HUES6 (cell line): ENCODE measurements around the gene MBP.

Experiments used
- H3K27ac ChIP-seq: 2 replicates; pipeline ENCODE4 v1.7.0; 2013; ENCODE audit warnings: low read depth, mild to moderate bottlenecking, low read length, inconsistent platforms
- H3K27me3 ChIP-seq: 2 replicates; pipeline ENCODE4 v1.6.1; 2013; ENCODE audit warnings: low read length; ENCODE audit not compliant: control insufficient read depth, insufficient read depth
- H3K36me3 ChIP-seq: 2 replicates; pipeline ENCODE4 v1.6.1; 2013; ENCODE audit warnings: low read length; ENCODE audit not compliant: control insufficient read depth, insufficient read depth
- H3K4me1 ChIP-seq: 2 replicates; pipeline ENCODE4 v1.6.1; 2013; ENCODE audit warnings: low read length; ENCODE audit not compliant: control insufficient read depth, insufficient read depth
- H3K4me3 ChIP-seq: 2 replicates; pipeline ENCODE4 v1.5.1; 2013; ENCODE audit warnings: low read depth, low read length
- H3K9ac ChIP-seq: one replicate; pipeline ENCODE4 v1.6.1; 2013; ENCODE audit warnings: mild to moderate bottlenecking, low read length
- H3K9me3 ChIP-seq: 2 replicates; pipeline ENCODE4 v1.6.1; 2013; ENCODE audit warnings: low read depth, low read length; ENCODE audit not compliant: control insufficient read depth, insufficient read depth

Gene MBP

DNA sequence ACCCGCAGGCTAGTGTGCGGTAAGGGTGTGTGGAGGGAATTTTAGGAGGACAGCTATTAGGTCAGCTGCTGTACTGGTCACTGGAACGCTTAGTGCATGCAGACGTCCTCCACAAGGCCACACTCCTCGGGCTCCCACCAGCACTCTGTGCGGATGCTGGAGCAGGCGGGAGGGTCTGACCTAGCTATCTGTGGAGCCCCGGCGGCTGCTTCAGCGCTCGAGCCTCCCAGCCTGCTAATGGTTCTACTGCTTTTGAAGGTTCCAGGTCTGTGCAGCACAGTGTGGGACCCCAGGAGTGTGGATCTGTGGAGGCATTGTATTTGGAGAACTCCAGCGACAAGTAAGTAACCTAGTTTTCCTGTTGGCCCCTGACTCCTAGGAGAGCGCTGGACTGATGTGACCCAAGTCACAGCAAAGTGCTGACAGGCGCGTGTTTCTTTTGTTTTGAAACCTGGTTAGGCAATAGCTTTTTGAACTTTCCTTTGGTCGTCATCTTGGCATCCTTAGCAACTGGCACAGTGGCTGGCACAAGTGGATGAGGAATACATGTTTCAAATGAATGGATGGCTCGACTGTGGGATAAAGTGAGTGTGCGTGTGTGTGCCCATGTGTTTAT is 196.8 kb downstream of the MBP start:
- H3K9ac ChIP-seq = no peak overlapping the region
- no peak overlapping the region for H3K4me3 ChIP-seq
- H3K36me3 ChIP-seq = peaks cover 45% of the 10 kb centered on the region
- H3K27me3 ChIP-seq = no peaks in the 10 kb centered on the region
- H3K9me3 ChIP-seq = no peaks in the 10 kb centered on the region
- H3K4me1 ChIP-seq = no peaks in the 10 kb centered on the region
- no peak overlapping the region for H3K27ac ChIP-seq

DNA sequence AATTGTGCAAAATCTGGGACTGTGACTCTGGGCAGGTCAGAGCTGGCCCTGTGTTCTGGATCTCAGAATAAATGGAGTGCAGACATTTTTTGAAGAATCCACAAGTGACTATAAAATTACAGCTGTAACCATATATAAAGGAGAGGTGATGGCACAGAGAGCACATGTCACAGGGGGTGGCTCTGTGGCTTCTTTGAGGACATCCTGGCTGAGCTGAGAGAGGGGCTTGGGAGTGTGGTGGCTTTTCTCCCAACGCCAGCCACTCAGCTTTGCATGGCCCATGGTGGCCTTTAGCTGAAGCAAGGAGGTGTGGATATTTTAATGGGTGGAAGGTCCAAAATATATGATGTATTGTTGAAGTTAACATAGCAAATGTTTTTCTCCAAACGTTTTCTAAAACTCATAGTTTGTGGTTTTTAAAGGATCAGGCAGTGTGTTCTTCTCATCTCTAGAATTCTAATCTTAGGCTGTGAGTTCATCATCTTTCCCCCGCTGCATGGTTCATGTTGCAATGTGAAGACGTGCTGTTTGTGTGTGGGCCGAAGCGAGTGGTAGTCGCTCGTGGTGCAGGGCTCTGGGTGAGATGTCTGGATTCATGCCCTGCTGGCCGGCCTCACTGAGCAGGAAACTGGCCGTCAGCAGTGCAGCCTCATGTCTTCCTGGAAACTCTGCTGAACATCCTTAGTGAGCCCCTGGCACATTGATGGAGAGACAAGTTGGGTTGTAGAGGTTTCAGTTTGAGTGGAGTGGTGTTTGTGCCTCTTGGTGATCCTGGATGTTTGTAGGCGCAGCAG is 200.4 kb downstream of the MBP start:
- H3K4me3 ChIP-seq = no peak overlapping the region
- no peaks in the 10 kb centered on the region for H3K9me3 ChIP-seq
- H3K9ac ChIP-seq = no peak overlapping the region
- no peaks in the 10 kb centered on the region for H3K27me3 ChIP-seq
- H3K4me1 ChIP-seq = no peaks in the 10 kb centered on the region
- peaks cover 36% of the 10 kb centered on the region for H3K36me3 ChIP-seq
- H3K27ac ChIP-seq = no peak overlapping the region

- H3K27ac ChIP-seq = no peak overlapping the region
- no peak overlapping the region for H3K4me3 ChIP-seq
- H3K27me3 ChIP-seq = no peaks in the 10 kb centered on the region
- H3K9me3 ChIP-seq = no peaks in the 10 kb centered on the region
- H3K36me3 ChIP-seq = peaks cover 39% of the 10 kb centered on the region
- H3K4me1 ChIP-seq = no peaks in the 10 kb centered on the region
- H3K9ac ChIP-seq = no peak overlapping the region
Measured at GRCh38 chr18:76931171-76931570, 201.4 kb downstream of the MBP start.
